SK-N-MC (cell line): ENCODE measurements around the gene TMEM92.

Experiments
- EZH2 ChIP-seq: fragments of 200-600 bp; sonication (generic); IDR thresholded peaks from one replicate; pipeline ENCODE4 v1.6.1; 2017; ENCODE audit warnings: antibody characterized with exemption
- POLR2AphosphoS5 ChIP-seq: IDR thresholded peaks from 2 replicates; pipeline ENCODE4 v1.6.1; 2012; ENCODE audit warnings: mild to moderate bottlenecking, low read depth, low read length, borderline replicate concordance

- TF ChIP-seq POLR2AphosphoS5 = no peak
- TF ChIP-seq EZH2 = no peak
Observed at GRCh38 chr17:50318501-50319285, 44.4 kb downstream of the TMEM92 start.
